K562 (cell line): ENCODE measurements around the gene DUS1L. TPM values are rescaled to one million over a fixed set of nuclear protein-coding genes. Genes with fewer than 3 reads are reported as not detected.

Experiments used
- ASH1L ChIP-seq: fragments of 450-650 bp; IDR thresholded peaks from 2 replicates; pipeline ENCODE4 v1.6.1; 2018; ENCODE audit warnings: borderline replicate concordance, mild to moderate bottlenecking, low read depth; ENCODE audit not compliant: partially characterized antibody
- CBFA2T3 ChIP-seq: fragments of 450-650 bp; IDR thresholded peaks from 2 replicates; pipeline ENCODE4 v1.6.1; 2017
- FOXA3 ChIP-seq, 2 experiments: fragments of 450-650 bp in 1 of 2; sonication (generic) in 1 of 2; formaldehyde crosslinking; IDR thresholded peaks in 1 of 2; conservative IDR thresholded peaks in 1 of 2; 2 replicates each; pipeline versions ENCODE4 v1.4.0 to v1.8.0; 2020 to 2022; ENCODE audit warnings: mild to moderate bottlenecking in 2 of 2, missing genetic modification reagents in 1 of 2
- FUS ChIP-seq: fragments of 200-400 bp; formaldehyde crosslinking; optimal IDR thresholded peaks from 2 replicates; pipeline ENCODE3; 2017; ENCODE audit warnings: low read depth, low read length
- GABPB1 ChIP-seq: sonication (generic); formaldehyde crosslinking; IDR thresholded peaks from 2 replicates; pipeline ENCODE4 v1.8.0; 2022; ENCODE audit warnings: mild to moderate bottlenecking, missing genetic modification reagents
- MAFF ChIP-seq: IDR thresholded peaks from 2 replicates; pipeline ENCODE4 v1.6.1; 2012; ENCODE audit warnings: low read length, improper control_type of control experiment
- NFE2 ChIP-seq: IDR thresholded peaks from 2 replicates; pipeline ENCODE4 v1.6.1; 2014; ENCODE audit warnings: antibody characterized with exemption, low read depth
- NFE2L1 ChIP-seq: fragments of 450-650 bp; IDR thresholded peaks from 2 replicates; pipeline ENCODE4 v1.6.1; 2016; ENCODE audit warnings: missing genetic modification characterization, low read depth, mild to moderate bottlenecking, missing compliant biosample characterization, moderate library complexity, borderline replicate concordance
- NR3C1 ChIP-seq: sonication (generic); formaldehyde crosslinking; IDR thresholded peaks from 2 replicates; pipeline ENCODE4 v1.8.1; 2022; ENCODE audit warnings: missing genetic modification reagents
- PCBP1 ChIP-seq: fragments of 200-400 bp; formaldehyde crosslinking; IDR thresholded peaks from 2 replicates; pipeline ENCODE4 v1.6.1; 2018; ENCODE audit warnings: mild to moderate bottlenecking, low read depth, low read length; ENCODE audit not compliant: poor library complexity, severe bottlenecking
- RFX5 ChIP-seq: IDR thresholded peaks from 2 replicates; pipeline ENCODE4 v1.6.1; 2011; ENCODE audit warnings: low read depth, mild to moderate bottlenecking, improper control_type of control experiment, low read length
- SAP30 ChIP-seq: fragments of 200-600 bp; sonication (generic); IDR thresholded peaks from 2 replicates; pipeline ENCODE4 v1.6.1; 2012; ENCODE audit warnings: borderline replicate concordance, low read depth, mild to moderate bottlenecking, moderate library complexity, low read length, control low read depth, inconsistent platforms; ENCODE audit not compliant: insufficient read depth, poor library complexity, severe bottlenecking
- SMAD3 ChIP-seq: fragments of 450-650 bp; formaldehyde crosslinking; conservative IDR thresholded peaks from 2 replicates; pipeline ENCODE4 v1.4.0; 2020; ENCODE audit warnings: mild to moderate bottlenecking
- XRCC5 ChIP-seq: fragments of 200-400 bp; formaldehyde crosslinking; IDR thresholded peaks from 2 replicates; pipeline ENCODE4 v1.6.1; 2017; ENCODE audit warnings: low read depth, mild to moderate bottlenecking, low read length
- ZBTB26 ChIP-seq: fragments of 450-650 bp; formaldehyde crosslinking; IDR thresholded peaks from 2 replicates; pipeline ENCODE4 v1.4.0; 2022; ENCODE audit warnings: missing genetic modification characterization
- ZBTB34 ChIP-seq: fragments of 250-450 bp; sonication (Bioruptor Pico); IDR thresholded peaks from 2 replicates; pipeline ENCODE4 v1.8.0; 2021; ENCODE audit warnings: mild to moderate bottlenecking, moderate library complexity
- ZFP30 ChIP-seq: fragments of 250-450 bp; sonication (Bioruptor Pico); IDR thresholded peaks from 2 replicates; pipeline ENCODE4 v1.8.0; 2022; ENCODE audit warnings: moderate library complexity, mild to moderate bottlenecking, inconsistent platforms, borderline replicate concordance
- ZKSCAN8 ChIP-seq: fragments of 200-800 bp; sonication (Bioruptor generic); IDR thresholded peaks from 2 replicates; pipeline ENCODE4 v1.6.1; 2016; ENCODE audit warnings: missing genetic modification characterization, missing compliant biosample characterization
- ZNF584 ChIP-seq: fragments of 200-800 bp; sonication (Bioruptor generic); IDR thresholded peaks from 2 replicates; pipeline ENCODE4 v1.6.1; 2016; ENCODE audit warnings: low read depth, mild to moderate bottlenecking, missing genetic modification characterization, missing compliant biosample characterization
- ZNF609 ChIP-seq: sonication (generic); formaldehyde crosslinking; IDR thresholded peaks from 2 replicates; pipeline ENCODE4 v1.8.1; 2023; ENCODE audit warnings: missing genetic modification reagents, mild to moderate bottlenecking, borderline replicate concordance
- ZNF830 ChIP-seq: fragments of 250-450 bp; sonication (Bioruptor Pico); IDR thresholded peaks from 2 replicates; pipeline ENCODE4 v1.5.0; 2021; ENCODE audit warnings: mild to moderate bottlenecking
- polyA plus RNA-seq, 8 experiments: library from polyadenylated mRNA; depleted of rRNA in 4 of 8; stranded (reverse) in 5 of 8; unstranded in 3 of 8; fragments of >200 nt; fragmentation: Nextera tagmentation in 2 of 8; fragmentation: Illumina TruSeq in 1 of 8; extraction: Ambion mirVana in 2 of 8; extraction: Trizol in 1 of 8; gene quantifications; 2 replicates each; pipeline versions ENCODE4 v1.2.1 to v1.2.3, GENCODE V29; 2011 to 2014; ENCODE audit warnings: inconsistent platforms in 1 of 8, missing spikeins in 1 of 8
- total RNA-seq, 7 experiments: library from RNA; depleted of rRNA in 6 of 7; stranded (reverse); fragments of >200 nt in 6 of 7; fragmentation: Illumina TruSeq in 2 of 7; extraction: Trizol in 2 of 7; gene quantifications; 2 replicates each; pipeline versions ENCODE4 v1.2.1 to v1.2.3, GENCODE V29; 2011 to 2021; ENCODE audit warnings: low replicate concordance in 1 of 7

DUS1L gene
- total and polyA plus RNA-seq, 9 of the 15 experiments (the other 6 are each of a cell fraction or from before 2014, with no cell fraction given) = 7.8 to 210 (median 83.9) TPM

DNA sequence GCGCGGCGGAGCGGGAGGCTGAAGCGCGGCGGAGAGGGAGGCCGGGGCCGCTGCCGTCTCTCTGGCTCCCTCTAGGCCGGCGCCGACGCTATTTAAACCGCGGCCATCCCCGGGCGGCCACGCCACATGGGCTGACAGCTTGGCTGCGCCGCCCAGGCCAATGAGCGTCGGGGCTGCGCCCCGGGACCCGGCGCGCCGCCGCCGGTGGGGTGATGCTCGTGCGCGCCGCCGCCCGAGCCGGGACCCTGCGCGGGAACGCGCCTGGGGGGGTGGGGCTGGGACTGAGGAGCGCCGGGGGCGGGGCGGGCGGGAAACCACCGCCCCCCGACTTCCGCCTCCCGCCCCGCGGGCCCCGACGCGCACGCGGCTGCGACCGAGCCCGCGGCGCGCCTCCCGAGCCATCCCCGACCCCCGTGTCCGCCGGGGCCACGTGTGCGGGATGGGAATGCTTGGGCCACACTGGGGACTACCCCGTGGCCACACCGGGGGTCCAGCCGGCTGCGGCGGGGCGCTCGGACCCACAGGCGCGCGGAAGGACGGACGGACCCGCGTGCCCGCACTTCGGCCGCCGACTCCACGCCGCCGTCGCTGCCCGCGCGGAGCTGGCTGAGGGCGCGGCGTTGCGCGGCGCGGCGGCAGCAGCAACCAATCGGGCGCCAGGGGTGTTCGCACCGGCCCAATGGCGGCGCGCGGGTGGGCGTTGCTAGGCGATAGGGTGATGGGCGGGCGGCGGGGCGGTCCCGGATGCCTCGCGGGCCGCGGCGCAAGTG lies 32.8 kb upstream of the DUS1L start, which contains the start of gene FASN (continued):
- TF ChIP-seq ZNF830 (no peak), NFE2L1 (tag) (no peak), FUS (peak; percentile 71), ZBTB34 (no peak), SMAD3 (CRISPR knock-in tag) (no peak), ZNF609 (0 out of 2 replicates have a peak, but pooled peaks have one; percentile 65), ZKSCAN8 (CRISPR knock-in tag) (no peak; the same call in 1 of the 2 replicates), MAFF (no peak), NR3C1 (CRISPR knock-in tag) (no peak), GABPB1 (CRISPR knock-in tag) (no peak; the same call in 1 of the 2 replicates), CBFA2T3 (no peak), FOXA3 (CRISPR knock-in tag; conservative IDR thresholded peaks at IDR 0.05 in 1 of 2, IDR thresholded peaks at IDR 0.05 in 1 of 2) (no peak), NFE2 (no peak), ASH1L (no peak), SAP30 (no peak), RFX5 (peak; percentile 71), XRCC5 (no peak), ZBTB26 (CRISPR knock-in tag) (no peak), PCBP1 (no peak), ZFP30 (CRISPR knock-in tag) (no peak), ZNF584 (CRISPR knock-in tag) (peak; percentile 96)
